Tibial nerve (tissue), 4 donors: Measurements from ENCODE around the gene RNF2.

ENCODE experiments used
- EP300 ChIP-seq, 2 donors: sonication (generic); formaldehyde crosslinking; IDR thresholded peaks; one replicate each; pipeline ENCODE4 v1.6.1; 2017; ENCODE audit warnings: antibody characterized with exemption in 2 of 2, mild to moderate bottlenecking in 1 of 2
- POLR2A ChIP-seq, 2 donors: fragments of 450-650 bp; IDR thresholded peaks; one replicate each; pipeline ENCODE4 v1.6.1; 2017; ENCODE audit warnings: antibody characterized with exemption in 2 of 2, mild to moderate bottlenecking in 2 of 2, moderate library complexity in 2 of 2
- TF ChIP-seq, protein P1 (sequence below), 5 experiments: fragments of 200-600 bp in 3 of 5; fragments of 450-650 bp in 2 of 5; sonication (generic) in 3 of 5; IDR thresholded peaks; one replicate each; pipeline ENCODE4 v1.5.1; 2016 to 2019; ENCODE audit warnings: antibody characterized with exemption in 5 of 5, mild to moderate bottlenecking in 3 of 5, moderate library complexity in 2 of 5

GRCh38 chr1:185080422-185080821, 35.1 kb downstream of the RNF2 start:
- TF ChIP-seq, protein P1, sequence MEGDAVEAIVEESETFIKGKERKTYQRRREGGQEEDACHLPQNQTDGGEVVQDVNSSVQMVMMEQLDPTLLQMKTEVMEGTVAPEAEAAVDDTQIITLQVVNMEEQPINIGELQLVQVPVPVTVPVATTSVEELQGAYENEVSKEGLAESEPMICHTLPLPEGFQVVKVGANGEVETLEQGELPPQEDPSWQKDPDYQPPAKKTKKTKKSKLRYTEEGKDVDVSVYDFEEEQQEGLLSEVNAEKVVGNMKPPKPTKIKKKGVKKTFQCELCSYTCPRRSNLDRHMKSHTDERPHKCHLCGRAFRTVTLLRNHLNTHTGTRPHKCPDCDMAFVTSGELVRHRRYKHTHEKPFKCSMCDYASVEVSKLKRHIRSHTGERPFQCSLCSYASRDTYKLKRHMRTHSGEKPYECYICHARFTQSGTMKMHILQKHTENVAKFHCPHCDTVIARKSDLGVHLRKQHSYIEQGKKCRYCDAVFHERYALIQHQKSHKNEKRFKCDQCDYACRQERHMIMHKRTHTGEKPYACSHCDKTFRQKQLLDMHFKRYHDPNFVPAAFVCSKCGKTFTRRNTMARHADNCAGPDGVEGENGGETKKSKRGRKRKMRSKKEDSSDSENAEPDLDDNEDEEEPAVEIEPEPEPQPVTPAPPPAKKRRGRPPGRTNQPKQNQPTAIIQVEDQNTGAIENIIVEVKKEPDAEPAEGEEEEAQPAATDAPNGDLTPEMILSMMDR (IDR thresholded peaks at IDR 0.05): no peak
- TF ChIP-seq POLR2A (IDR thresholded peaks at IDR 0.05) (no peak), EP300 (IDR thresholded peaks at IDR 0.05) (no peak)
